Measurements from ENCODE around the gene PPP2R2B. TPM values are rescaled to one million over a fixed set of nuclear protein-coding genes. Genes with fewer than 3 reads are reported as not detected.

PPP2R2B gene
- total and polyA plus RNA-seq, 2 of the 4 experiments (the other 2 are of a cell fraction) = not detected

DNA sequence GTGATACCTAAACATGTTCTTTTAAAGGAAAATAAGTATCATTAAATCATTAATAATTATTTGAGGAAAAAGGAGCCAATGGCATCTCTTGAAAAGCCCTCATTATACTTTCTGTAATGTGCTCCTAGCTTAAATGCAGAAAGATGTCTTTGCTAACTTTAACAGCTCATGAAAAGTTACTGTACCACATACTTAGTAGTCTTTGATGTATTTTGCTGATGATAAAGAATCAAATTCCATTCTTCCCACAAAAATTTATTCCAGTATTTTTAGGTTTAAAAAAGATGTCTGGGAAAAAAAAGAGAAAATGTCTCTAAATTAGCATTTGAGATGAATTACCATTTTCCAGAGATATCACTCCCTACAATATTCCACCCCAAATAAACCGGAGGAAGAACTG, 112.5 kb downstream of the PPP2R2B start:
- dilution Hi-C loops (cut with HindIII; ENCODE audit: low sequenced_read_pairs, unreplicated experiment) = no loop called here
- intact Hi-C loops (cut with micrococcal nuclease) = no loop called here
- Histone ChIP-seq H2AK5ac (ENCODE audit: low read depth, low read length) (no peak overlapping the region), H2BK120ac (ENCODE audit: low read depth, low read length) (no peak overlapping the region), H2AFZ (replicated peaks; ENCODE audit: low read length, poor library complexity) (no peak overlapping the region), H3K9me3 (ENCODE audit: control insufficient read depth, insufficient read depth, low read length) (no peaks in the 10 kb centered on the region), H4K8ac (ENCODE audit: low read depth in 2 of 2, low read length in 2 of 2) (no peak overlapping the region), H3K4me1 (ENCODE audit: control insufficient read depth, insufficient read depth, low read length) (no peaks in the 10 kb centered on the region), H2AK9ac (replicated peaks; ENCODE audit: low read depth, low read length, poor library complexity) (no peak overlapping the region), H3K9ac (ENCODE audit: low read depth, low read length) (no peak overlapping the region), H3K36me3 (ENCODE audit: control insufficient read depth, insufficient read depth, low read length) (no peaks in the 10 kb centered on the region), H3K27ac (ENCODE audit: insufficient read depth, low read length) (no peak overlapping the region), H2BK15ac (ENCODE audit: low read depth, low read length) (no peak overlapping the region), H4K20me1 (ENCODE audit: insufficient read depth, low read length) (no peaks in the 10 kb centered on the region), H4K91ac (ENCODE audit: insufficient read depth, low read depth, low read length) (no peak overlapping the region), H3K4ac (ENCODE audit: low read depth, low read length) (no peak overlapping the region), H3K79me1 (ENCODE audit: low read depth in 1 of 2, low read length in 2 of 2) (no peaks in the 10 kb centered on the region), H3K4me2 (ENCODE audit: low read depth, low read length) (no peak overlapping the region), H2BK20ac (ENCODE audit: low read depth, low read length) (no peak overlapping the region), H3K56ac (ENCODE audit: extremely low read depth, insufficient read depth, low read length) (no peak overlapping the region), H3K23ac (ENCODE audit: low read depth, low read length) (no peak overlapping the region), H3K9me1 (ENCODE audit: insufficient read depth, low read length) (no peaks in the 10 kb centered on the region), H4K5ac (ENCODE audit: low read depth, low read length) (no peak overlapping the region), H3K4me3 (ENCODE audit: insufficient read depth, low read depth, low read length) (no peak overlapping the region), H3K14ac (replicated peaks; ENCODE audit: low read depth, low read length) (no peak overlapping the region), H3K27me3 (ENCODE audit: control insufficient read depth, insufficient read depth, low read length) (no peaks in the 10 kb centered on the region), H2BK5ac (ENCODE audit: low read depth, low read length, poor library complexity, severe bottlenecking) (no peak overlapping the region), H3K18ac (ENCODE audit: low read depth, low read length) (no peak overlapping the region)
- no peak for TF ChIP-seq RCOR1 (IDR thresholded peaks at IDR 0.05; ENCODE audit: insufficient replicate concordance, low read length)
- TF ChIP-seq, protein P1, sequence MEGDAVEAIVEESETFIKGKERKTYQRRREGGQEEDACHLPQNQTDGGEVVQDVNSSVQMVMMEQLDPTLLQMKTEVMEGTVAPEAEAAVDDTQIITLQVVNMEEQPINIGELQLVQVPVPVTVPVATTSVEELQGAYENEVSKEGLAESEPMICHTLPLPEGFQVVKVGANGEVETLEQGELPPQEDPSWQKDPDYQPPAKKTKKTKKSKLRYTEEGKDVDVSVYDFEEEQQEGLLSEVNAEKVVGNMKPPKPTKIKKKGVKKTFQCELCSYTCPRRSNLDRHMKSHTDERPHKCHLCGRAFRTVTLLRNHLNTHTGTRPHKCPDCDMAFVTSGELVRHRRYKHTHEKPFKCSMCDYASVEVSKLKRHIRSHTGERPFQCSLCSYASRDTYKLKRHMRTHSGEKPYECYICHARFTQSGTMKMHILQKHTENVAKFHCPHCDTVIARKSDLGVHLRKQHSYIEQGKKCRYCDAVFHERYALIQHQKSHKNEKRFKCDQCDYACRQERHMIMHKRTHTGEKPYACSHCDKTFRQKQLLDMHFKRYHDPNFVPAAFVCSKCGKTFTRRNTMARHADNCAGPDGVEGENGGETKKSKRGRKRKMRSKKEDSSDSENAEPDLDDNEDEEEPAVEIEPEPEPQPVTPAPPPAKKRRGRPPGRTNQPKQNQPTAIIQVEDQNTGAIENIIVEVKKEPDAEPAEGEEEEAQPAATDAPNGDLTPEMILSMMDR (conservative IDR thresholded peaks at IDR 0.05; ENCODE audit: low read depth, low read length) = no peak
- no peak for TF ChIP-seq RAD21 (IDR thresholded peaks at IDR 0.05; ENCODE audit: low read length)
- no peak for TF ChIP-seq MAZ (IDR thresholded peaks at IDR 0.05; ENCODE audit: borderline replicate concordance, low read depth, low read length)
- no peak for TF ChIP-seq MXI1 (IDR thresholded peaks at IDR 0.05; ENCODE audit: borderline replicate concordance, low read depth, low read length)
- no peak for TF ChIP-seq CHD1 (IDR thresholded peaks at IDR 0.05; ENCODE audit: low read depth, low read length)
- TF ChIP-seq, protein P2, sequence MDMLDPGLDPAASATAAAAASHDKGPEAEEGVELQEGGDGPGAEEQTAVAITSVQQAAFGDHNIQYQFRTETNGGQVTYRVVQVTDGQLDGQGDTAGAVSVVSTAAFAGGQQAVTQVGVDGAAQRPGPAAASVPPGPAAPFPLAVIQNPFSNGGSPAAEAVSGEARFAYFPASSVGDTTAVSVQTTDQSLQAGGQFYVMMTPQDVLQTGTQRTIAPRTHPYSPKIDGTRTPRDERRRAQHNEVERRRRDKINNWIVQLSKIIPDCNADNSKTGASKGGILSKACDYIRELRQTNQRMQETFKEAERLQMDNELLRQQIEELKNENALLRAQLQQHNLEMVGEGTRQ (IDR thresholded peaks at IDR 0.05; ENCODE audit: low read depth, low read length) = no peak
- TF ChIP-seq RFX5 (IDR thresholded peaks at IDR 0.05; ENCODE audit: low read depth, low read length) = no peak
- no peak for TF ChIP-seq NFE2L2 (IDR thresholded peaks at IDR 0.05; ENCODE audit: low read depth, low read length)
- TF ChIP-seq BHLHE40 (IDR thresholded peaks at IDR 0.05; ENCODE audit: low read depth, low read length) = no peak
- TF ChIP-seq, protein P3, sequence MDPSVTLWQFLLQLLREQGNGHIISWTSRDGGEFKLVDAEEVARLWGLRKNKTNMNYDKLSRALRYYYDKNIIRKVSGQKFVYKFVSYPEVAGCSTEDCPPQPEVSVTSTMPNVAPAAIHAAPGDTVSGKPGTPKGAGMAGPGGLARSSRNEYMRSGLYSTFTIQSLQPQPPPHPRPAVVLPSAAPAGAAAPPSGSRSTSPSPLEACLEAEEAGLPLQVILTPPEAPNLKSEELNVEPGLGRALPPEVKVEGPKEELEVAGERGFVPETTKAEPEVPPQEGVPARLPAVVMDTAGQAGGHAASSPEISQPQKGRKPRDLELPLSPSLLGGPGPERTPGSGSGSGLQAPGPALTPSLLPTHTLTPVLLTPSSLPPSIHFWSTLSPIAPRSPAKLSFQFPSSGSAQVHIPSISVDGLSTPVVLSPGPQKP (IDR thresholded peaks at IDR 0.05; ENCODE audit: borderline replicate concordance, low read depth, low read length) = no peak
- TF ChIP-seq SMC3 (IDR thresholded peaks at IDR 0.05; ENCODE audit: low read depth, low read length) = no peak
- no peak for TF ChIP-seq POLR2A (IDR thresholded peaks at IDR 0.05; ENCODE audit: low read depth, low read length)
- no peak for TF ChIP-seq CEBPB (IDR thresholded peaks at IDR 0.05; ENCODE audit: low read depth, low read length)
- no peak for TF ChIP-seq FOS (IDR thresholded peaks at IDR 0.05; ENCODE audit: low read depth, low read length)
- TF ChIP-seq MAFK (IDR thresholded peaks at IDR 0.05; ENCODE audit: low read depth, low read length) = no peak
- BruUV-seq (replicated peaks) = no TSS peak
- WGBS, 2 experiments (ENCODE audit: extremely low coverage in 2 of 2, insufficient read length in 1 of 2) = no CpG with 5 or more reads among the region's 1 CpG
- ChIA-PET CTCF (no interaction called here), POLR2A (ENCODE audit: unreplicated experiment) (no interaction called here)
- in situ Hi-C loops (cut with MboI; ENCODE audit: low sequenced_read_pairs) = no loop called here
- ATAC-seq (ENCODE audit: low read depth) = no peak
- DNase-seq = no peak
